OCI-LY3 (cell line): ENCODE measurements around the gene DGAT2L6.

Experiments used
- CTCF ChIP-seq: fragments of 200-600, 300-600 bp; sonication (generic); IDR thresholded peaks from 2 replicates; pipeline ENCODE4 v1.5.1; 2014; ENCODE audit warnings: antibody characterized with exemption, low read length, low read depth
- EZH2phosphoT487 ChIP-seq: fragments of 200-600 bp; shearing (Covaris generic); IDR thresholded peaks from 2 replicates; pipeline ENCODE4 v1.6.1; 2018; ENCODE audit warnings: antibody characterized with exemption, mixed run types, low read depth

DNA sequence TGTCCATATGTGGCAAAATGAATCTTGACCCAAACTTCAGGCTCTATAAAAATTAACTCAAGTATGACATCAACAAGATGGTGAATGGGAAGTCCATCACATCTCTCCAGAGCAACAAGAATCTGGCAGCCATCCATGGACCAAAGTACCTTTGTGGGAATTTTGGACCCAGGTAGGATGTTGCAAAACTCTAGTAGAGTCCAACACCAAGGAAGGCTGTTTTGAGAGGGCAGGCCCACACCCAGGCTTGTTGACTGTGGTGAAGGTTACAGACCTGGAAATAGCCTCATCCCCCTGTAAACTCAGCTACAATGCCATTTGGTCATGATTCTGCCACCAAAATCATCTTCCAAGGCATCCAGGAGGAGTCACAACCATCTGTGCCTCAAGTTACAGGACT is 12.9 kb downstream of the DGAT2L6 start:
- TF ChIP-seq CTCF, result no peak
- no peak for TF ChIP-seq EZH2phosphoT487
